Epithelial cell of esophagus (primary cell): ENCODE results near the gene CERS2.

Experiments used
- DNase-seq: peaks from one replicate; pipeline ENCODE4 v3.0.0; 2010; ENCODE audit warnings: low read depth
- H3K4me3 ChIP-seq: 2 replicates; pipeline ENCODE4 v1.5.1; 2011; ENCODE audit warnings: mild to moderate bottlenecking, low read length, control low read depth
- CTCF ChIP-seq: IDR thresholded peaks from 2 replicates; pipeline ENCODE4 v1.5.1; 2011; ENCODE audit warnings: low read depth, mild to moderate bottlenecking, low read length, control low read depth, inconsistent platforms; ENCODE audit not compliant: insufficient read depth; ENCODE audit errors: missing control alignments

Gene CERS2

GRCh38 chr1:150928286-150928685 lies 46.3 kb downstream of the CERS2 start:
- no peak for TF ChIP-seq CTCF
- no peak for DNase-seq
- no peak overlapping the region for H3K4me3 ChIP-seq

- no peak for DNase-seq
- no peak for TF ChIP-seq CTCF
- H3K4me3 ChIP-seq: no peak overlapping the region
Measured at GRCh38 chr1:150927624-150928023, 47.0 kb downstream of the CERS2 start.

GRCh38 chr1:150926097-150926741 lies 48.4 kb downstream of the CERS2 start, which contains the start of gene SETDB1:
TSS of gene SETDB1 (plus strand) at chr1:150926363. CDS start at chr1:150927715, 1,352 bp downstream.
- DNase-seq: peak; percentile 95
- H3K4me3 ChIP-seq: peak within 1 kb of the TSS; percentile 91
- peak; percentile 11 for TF ChIP-seq CTCF

- TF ChIP-seq CTCF: no peak
- no peak for DNase-seq
- H3K4me3 ChIP-seq: peak overlapping the region; percentile 91
Measured at GRCh38 chr1:150925080-150925479, 49.6 kb downstream of the CERS2 start.

- TF ChIP-seq CTCF: peak; percentile 83
- DNase-seq: peak; percentile 95
- no peak overlapping the region for H3K4me3 ChIP-seq
Measured at GRCh38 chr1:150922519-150922975, 52.1 kb downstream of the CERS2 start.

- no peak overlapping the region for H3K4me3 ChIP-seq
- DNase-seq: no peak
- no peak for TF ChIP-seq CTCF
Measured at GRCh38 chr1:150917387-150917786, 57.2 kb downstream of the CERS2 start.
